ENCODE data around the gene MALRD1. TPM values are rescaled to one million over a fixed set of nuclear protein-coding genes. Genes with fewer than 3 reads are reported as not detected.

MALRD1 gene
- total and polyA plus RNA-seq, 2 donors, result 0.27 to 2.5 TPM

DNA sequence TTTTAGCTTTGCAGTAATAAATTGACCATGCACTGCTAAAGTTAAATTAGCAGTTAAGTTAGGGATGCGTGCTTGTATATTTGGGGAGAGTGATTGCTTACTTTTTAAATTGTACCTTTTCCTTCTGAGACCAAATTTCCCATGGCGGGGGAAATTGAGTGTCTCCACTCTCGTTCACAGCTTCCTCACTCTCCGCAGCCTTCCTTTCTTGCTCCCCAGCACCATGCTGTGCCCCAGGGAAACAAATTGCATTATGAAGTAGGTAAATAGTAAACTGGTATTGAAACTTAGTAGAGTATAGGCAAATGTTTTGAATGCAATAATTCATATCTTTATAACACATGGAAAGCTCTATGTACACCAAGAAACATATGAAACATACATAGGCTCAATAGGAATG lies 85.4 kb downstream of the MALRD1 start:
- DNase-seq (ENCODE audit: low read depth in 6 of 9, low spot score in 9 of 9), result no peak
- 79% methylated on average over 4 of the region's 4 CpGs for WGBS
- Histone ChIP-seq H3K9me3 (ENCODE audit: control insufficient read depth in 2 of 2, insufficient read depth in 1 of 2, low read length in 1 of 2) (no peaks in the 10 kb centered on the region), H3K4me1 (ENCODE audit: control insufficient read depth in 2 of 2, insufficient read depth in 2 of 2, low read length in 2 of 2) (no peaks in the 10 kb centered on the region), H3K27ac (ENCODE audit: low read depth in 1 of 2, low read length in 1 of 2) (no peak overlapping the region), H3K4me3 (ENCODE audit: low read length in 2 of 2) (no peak overlapping the region), H3K27me3 (ENCODE audit: control insufficient read depth in 2 of 2, insufficient read depth in 1 of 2, low read length in 1 of 2) (no peaks in the 10 kb centered on the region), H3K36me3 (ENCODE audit: control insufficient read depth in 2 of 2, insufficient read depth in 2 of 2, low read length in 1 of 2) (no peaks in the 10 kb centered on the region)

- H3K27ac ChIP-seq (ENCODE audit: low read depth in 1 of 2, low read length in 1 of 2), result no peak overlapping the region
- H3K4me1 ChIP-seq (ENCODE audit: control insufficient read depth in 2 of 2, insufficient read depth in 2 of 2, low read length in 2 of 2), result no peaks in the 10 kb centered on the region
- H3K9me3 ChIP-seq (ENCODE audit: control insufficient read depth in 2 of 2, insufficient read depth in 1 of 2, low read length in 1 of 2), result no peaks in the 10 kb centered on the region
- 92% methylated on average over 4 of the region's 4 CpGs for WGBS
- H3K27me3 ChIP-seq (ENCODE audit: control insufficient read depth in 2 of 2, insufficient read depth in 1 of 2, low read length in 1 of 2), result no peaks in the 10 kb centered on the region
- H3K36me3 ChIP-seq (ENCODE audit: control insufficient read depth in 2 of 2, insufficient read depth in 2 of 2, low read length in 1 of 2), result no peaks in the 10 kb centered on the region
- no peak overlapping the region for H3K4me3 ChIP-seq (ENCODE audit: low read length in 2 of 2)
- DNase-seq (ENCODE audit: low read depth in 6 of 9, low spot score in 9 of 9), result no peak
These were observed 94.4 kb downstream of the MALRD1 start for GRCh38 chr10:19142967-19143366.

DNA sequence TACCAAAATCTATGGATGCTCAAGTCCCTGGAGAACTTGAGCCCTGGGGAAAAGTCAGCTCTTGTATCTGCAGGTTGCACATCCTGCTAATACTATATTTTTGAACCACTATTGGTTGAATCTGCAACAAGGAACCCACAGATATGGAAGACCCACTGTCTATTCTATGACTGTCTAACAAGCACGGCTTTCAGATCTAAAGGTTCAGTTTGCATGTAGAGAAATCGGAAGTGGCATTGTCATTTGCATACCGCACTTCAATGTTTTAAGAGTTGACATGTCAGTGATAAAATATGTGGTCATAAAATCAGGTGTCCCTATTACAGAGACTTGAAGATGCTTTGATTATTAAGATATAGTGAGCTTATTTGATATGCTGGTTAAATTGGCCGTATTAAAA lies 95.6 kb downstream of the MALRD1 start:
- no peak for DNase-seq (ENCODE audit: low read depth in 6 of 9, low spot score in 9 of 9)
- no peaks in the 10 kb centered on the region for H3K36me3 ChIP-seq (ENCODE audit: control insufficient read depth in 2 of 2, insufficient read depth in 2 of 2, low read length in 1 of 2)
- WGBS, result 95% methylated on average over 4 of the region's 4 CpGs

GRCh38 chr10:19154375-19154774 lies 105.8 kb downstream of the MALRD1 start:
- 83% methylated on average over 4 of the region's 4 CpGs for WGBS
- no peaks in the 10 kb centered on the region for H3K4me1 ChIP-seq (ENCODE audit: control insufficient read depth in 2 of 2, insufficient read depth in 2 of 2, low read length in 2 of 2)
- no peak overlapping the region for H3K27ac ChIP-seq (ENCODE audit: low read depth in 1 of 2, low read length in 1 of 2)
- H3K27me3 ChIP-seq (ENCODE audit: control insufficient read depth in 2 of 2, insufficient read depth in 1 of 2, low read length in 1 of 2), result no peaks in the 10 kb centered on the region
- H3K4me3 ChIP-seq (ENCODE audit: low read length in 2 of 2), result no peak overlapping the region
- H3K9me3 ChIP-seq (ENCODE audit: control insufficient read depth in 2 of 2, insufficient read depth in 1 of 2, low read length in 1 of 2), result no peaks in the 10 kb centered on the region
- DNase-seq (ENCODE audit: low read depth in 6 of 9, low spot score in 9 of 9), result no peak
- no peaks in the 10 kb centered on the region for H3K36me3 ChIP-seq (ENCODE audit: control insufficient read depth in 2 of 2, insufficient read depth in 2 of 2, low read length in 1 of 2)

More for the DNA sequence above, 95.6 kb downstream of the MALRD1 start:
- Histone ChIP-seq H3K27me3 (ENCODE audit: control insufficient read depth in 2 of 2, insufficient read depth in 1 of 2, low read length in 1 of 2) (no peaks in the 10 kb centered on the region), H3K4me3 (ENCODE audit: low read length in 2 of 2) (no peak overlapping the region), H3K27ac (ENCODE audit: low read depth in 1 of 2, low read length in 1 of 2) (no peak overlapping the region), H3K9me3 (ENCODE audit: control insufficient read depth in 2 of 2, insufficient read depth in 1 of 2, low read length in 1 of 2) (no peaks in the 10 kb centered on the region), H3K4me1 (ENCODE audit: control insufficient read depth in 2 of 2, insufficient read depth in 2 of 2, low read length in 2 of 2) (no peaks in the 10 kb centered on the region)

DNA sequence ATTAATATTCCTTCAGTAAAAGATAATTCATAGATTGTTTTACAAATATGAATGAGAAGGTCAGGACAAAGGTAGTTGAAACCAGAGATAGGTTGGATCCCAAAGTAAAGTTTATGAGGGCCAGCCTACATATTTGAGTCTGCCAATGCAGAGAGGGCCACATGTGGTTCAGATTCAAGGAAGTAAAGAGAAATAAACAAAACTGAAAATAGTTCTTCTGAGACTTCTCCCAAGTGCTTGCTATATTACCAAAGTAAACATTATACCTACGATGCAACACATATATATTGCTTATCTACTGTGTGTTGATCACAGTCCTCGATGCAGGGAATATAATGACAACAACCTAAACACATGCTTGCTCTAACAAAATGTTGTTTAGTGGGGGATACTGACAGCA lies 109.8 kb downstream of the MALRD1 start:
- 88% methylated on average over 2 of the region's 2 CpGs for WGBS
- H3K36me3 ChIP-seq (ENCODE audit: control insufficient read depth in 2 of 2, insufficient read depth in 2 of 2, low read length in 1 of 2), result no peaks in the 10 kb centered on the region
- H3K27me3 ChIP-seq (ENCODE audit: control insufficient read depth in 2 of 2, insufficient read depth in 1 of 2, low read length in 1 of 2), result no peaks in the 10 kb centered on the region
- no peaks in the 10 kb centered on the region for H3K9me3 ChIP-seq (ENCODE audit: control insufficient read depth in 2 of 2, insufficient read depth in 1 of 2, low read length in 1 of 2)
- H3K27ac ChIP-seq (ENCODE audit: low read depth in 1 of 2, low read length in 1 of 2), result no peak overlapping the region
- no peak for DNase-seq (ENCODE audit: low read depth in 6 of 9, low spot score in 9 of 9)
- no peaks in the 10 kb centered on the region for H3K4me1 ChIP-seq (ENCODE audit: control insufficient read depth in 2 of 2, insufficient read depth in 2 of 2, low read length in 2 of 2)
- H3K4me3 ChIP-seq (ENCODE audit: low read length in 2 of 2), result no peak overlapping the region

GRCh38 chr10:19158870-19159269 lies 110.3 kb downstream of the MALRD1 start:
- no peak for DNase-seq (ENCODE audit: low read depth in 6 of 9, low spot score in 9 of 9)
- 88% methylated on average over 3 of the region's 3 CpGs for WGBS
- Histone ChIP-seq H3K27me3 (ENCODE audit: control insufficient read depth in 2 of 2, insufficient read depth in 1 of 2, low read length in 1 of 2) (no peaks in the 10 kb centered on the region), H3K27ac (ENCODE audit: low read depth in 1 of 2, low read length in 1 of 2) (no peak overlapping the region), H3K9me3 (ENCODE audit: control insufficient read depth in 2 of 2, insufficient read depth in 1 of 2, low read length in 1 of 2) (no peaks in the 10 kb centered on the region), H3K4me1 (ENCODE audit: control insufficient read depth in 2 of 2, insufficient read depth in 2 of 2, low read length in 2 of 2) (no peaks in the 10 kb centered on the region), H3K4me3 (ENCODE audit: low read length in 2 of 2) (no peak overlapping the region), H3K36me3 (ENCODE audit: control insufficient read depth in 2 of 2, insufficient read depth in 2 of 2, low read length in 1 of 2) (no peaks in the 10 kb centered on the region)

DNA sequence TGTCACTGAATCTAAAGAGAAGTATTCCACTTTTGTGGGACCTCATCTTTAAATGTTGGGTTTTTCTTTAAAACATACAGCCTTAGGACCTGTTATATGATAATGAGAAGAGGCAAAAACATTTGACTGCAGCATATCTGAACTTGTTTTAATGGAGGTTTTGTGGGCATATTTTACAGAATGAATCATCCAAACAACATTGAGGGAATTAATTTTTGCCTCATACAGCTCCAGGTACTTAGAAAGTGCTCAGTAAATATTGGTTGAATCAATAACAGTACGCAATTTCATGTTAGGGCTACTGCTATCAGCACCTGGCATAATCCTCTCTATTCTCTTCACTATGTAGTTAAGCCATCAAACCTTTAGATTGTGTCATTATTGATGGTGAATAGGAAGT lies 115.9 kb downstream of the MALRD1 start:
- H3K9me3 ChIP-seq (ENCODE audit: control insufficient read depth in 2 of 2, insufficient read depth in 1 of 2, low read length in 1 of 2), result peaks cover 0 to 4% of the 10 kb centered on the region in 2 donors
- H3K27ac ChIP-seq (ENCODE audit: low read depth in 1 of 2, low read length in 1 of 2), result no peak overlapping the region
- H3K4me1 ChIP-seq (ENCODE audit: control insufficient read depth in 2 of 2, insufficient read depth in 2 of 2, low read length in 2 of 2), result no peaks in the 10 kb centered on the region
- H3K27me3 ChIP-seq (ENCODE audit: control insufficient read depth in 2 of 2, insufficient read depth in 1 of 2, low read length in 1 of 2), result no peaks in the 10 kb centered on the region
- no peak overlapping the region for H3K4me3 ChIP-seq (ENCODE audit: low read length in 2 of 2)
- H3K36me3 ChIP-seq (ENCODE audit: control insufficient read depth in 2 of 2, insufficient read depth in 2 of 2, low read length in 1 of 2), result no peaks in the 10 kb centered on the region
- DNase-seq (ENCODE audit: low read depth in 6 of 9, low spot score in 9 of 9), result no peak
- WGBS, result 94% methylated on average over 1 of the region's 1 CpG

DNA sequence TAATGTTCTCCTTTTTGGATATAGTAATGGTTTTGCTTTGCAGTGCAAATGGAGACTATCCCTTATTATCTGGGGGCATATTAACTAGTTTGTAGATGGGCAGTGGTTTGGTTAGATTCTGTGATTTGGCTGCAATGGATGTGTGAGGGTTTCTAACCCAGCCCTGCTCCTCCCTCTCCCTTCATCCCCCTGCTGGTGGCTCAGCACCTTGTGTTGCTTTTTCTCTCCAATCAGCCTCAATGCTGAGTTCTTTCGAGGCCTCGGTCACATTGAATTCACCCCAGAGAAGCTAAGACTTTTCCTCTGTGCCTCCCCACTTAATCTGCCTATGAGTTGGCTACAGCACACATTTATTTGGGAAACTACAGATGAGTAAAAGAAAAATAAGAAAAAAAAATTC lies 120.0 kb downstream of the MALRD1 start:
- Histone ChIP-seq H3K4me3 (ENCODE audit: low read length in 2 of 2) (no peak overlapping the region), H3K36me3 (ENCODE audit: control insufficient read depth in 2 of 2, insufficient read depth in 2 of 2, low read length in 1 of 2) (no peaks in the 10 kb centered on the region), H3K27me3 (ENCODE audit: control insufficient read depth in 2 of 2, insufficient read depth in 1 of 2, low read length in 1 of 2) (no peaks in the 10 kb centered on the region), H3K4me1 (ENCODE audit: control insufficient read depth in 2 of 2, insufficient read depth in 2 of 2, low read length in 2 of 2) (no peaks in the 10 kb centered on the region), H3K27ac (ENCODE audit: low read depth in 1 of 2, low read length in 1 of 2) (no peak overlapping the region), H3K9me3 (ENCODE audit: control insufficient read depth in 2 of 2, insufficient read depth in 1 of 2, low read length in 1 of 2) (peaks cover 0 to 4% of the 10 kb centered on the region in 2 donors)
- no peak for DNase-seq (ENCODE audit: low read depth in 6 of 9, low spot score in 9 of 9)
- WGBS, result 71% methylated on average over 2 of the region's 2 CpGs

DNA sequence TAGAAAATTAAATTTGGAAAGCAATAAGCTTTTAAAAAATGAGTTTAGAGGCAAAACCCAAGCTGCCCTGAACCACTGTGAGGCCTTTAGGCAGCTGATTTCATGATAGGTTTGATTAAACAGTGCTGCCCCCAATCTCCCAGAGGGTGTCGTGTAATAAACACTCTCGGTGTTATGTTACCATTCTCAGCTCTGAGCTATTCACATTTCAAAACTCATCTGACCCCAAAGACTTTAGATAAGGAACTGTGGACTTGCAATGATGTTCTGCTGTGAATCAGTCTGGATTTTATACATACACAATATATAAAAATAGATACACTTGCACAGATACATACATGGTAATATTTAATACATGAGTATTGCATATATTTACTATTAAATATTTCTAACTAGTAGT lies 120.4 kb downstream of the MALRD1 start:
- DNase-seq (ENCODE audit: low read depth in 6 of 9, low spot score in 9 of 9), result no peak
- H3K9me3 ChIP-seq (ENCODE audit: control insufficient read depth in 2 of 2, insufficient read depth in 1 of 2, low read length in 1 of 2), result peaks cover 0 to 4% of the 10 kb centered on the region in 2 donors
- 90% methylated on average over 2 of the region's 2 CpGs for WGBS
- no peaks in the 10 kb centered on the region for H3K4me1 ChIP-seq (ENCODE audit: control insufficient read depth in 2 of 2, insufficient read depth in 2 of 2, low read length in 2 of 2)
- H3K27me3 ChIP-seq (ENCODE audit: control insufficient read depth in 2 of 2, insufficient read depth in 1 of 2, low read length in 1 of 2), result no peaks in the 10 kb centered on the region
- no peak overlapping the region for H3K4me3 ChIP-seq (ENCODE audit: low read length in 2 of 2)
- no peaks in the 10 kb centered on the region for H3K36me3 ChIP-seq (ENCODE audit: control insufficient read depth in 2 of 2, insufficient read depth in 2 of 2, low read length in 1 of 2)
- H3K27ac ChIP-seq (ENCODE audit: low read depth in 1 of 2, low read length in 1 of 2), result no peak overlapping the region

- Histone ChIP-seq H3K4me1 (ENCODE audit: control insufficient read depth in 2 of 2, insufficient read depth in 2 of 2, low read length in 2 of 2) (no peaks in the 10 kb centered on the region), H3K27me3 (ENCODE audit: control insufficient read depth in 2 of 2, insufficient read depth in 1 of 2, low read length in 1 of 2) (no peaks in the 10 kb centered on the region), H3K36me3 (ENCODE audit: control insufficient read depth in 2 of 2, insufficient read depth in 2 of 2, low read length in 1 of 2) (no peaks in the 10 kb centered on the region), H3K4me3 (ENCODE audit: low read length in 2 of 2) (no peak overlapping the region), H3K27ac (ENCODE audit: low read depth in 1 of 2, low read length in 1 of 2) (no peak overlapping the region), H3K9me3 (ENCODE audit: control insufficient read depth in 2 of 2, insufficient read depth in 1 of 2, low read length in 1 of 2) (peaks cover 0 to 4% of the 10 kb centered on the region in 2 donors)
- WGBS, result 70% methylated on average over 2 of the region's 2 CpGs
- DNase-seq (ENCODE audit: low read depth in 6 of 9, low spot score in 9 of 9), result no peak
These were observed 121.1 kb downstream of the MALRD1 start for GRCh38 chr10:19169684-19170083.
